Mesenchymal stem cell (in vitro differentiated cells and primary cell): ENCODE results near the gene RNF6.

Experiments
- DNase-seq: peaks from one replicate; pipeline ENCODE4 v3.0.0-alpha.2; 2013
- H2AFZ ChIP-seq: one replicate; pipeline ENCODE4 v1.6.1; 2013; ENCODE audit warnings: low read depth, mild to moderate bottlenecking, control low read depth, inconsistent platforms, low read length, moderate library complexity
- H2AK5ac ChIP-seq: 2 replicates; pipeline ENCODE4 v1.6.1; 2013; ENCODE audit warnings: low read length, moderate library complexity, mild to moderate bottlenecking, inconsistent platforms; ENCODE audit not compliant: severe bottlenecking
- H2BK120ac ChIP-seq: one replicate; pipeline ENCODE4 v1.6.1; 2013; ENCODE audit warnings: low read depth, mild to moderate bottlenecking, inconsistent platforms, low read length, moderate library complexity
- H2BK12ac ChIP-seq, 2 experiments: one replicate each; pipeline ENCODE4 v1.6.1; 2013; ENCODE audit warnings: inconsistent platforms in 2 of 2, low read length in 2 of 2, mild to moderate bottlenecking in 2 of 2, moderate library complexity in 2 of 2, control low read depth in 1 of 2
- H2BK15ac ChIP-seq: one replicate; pipeline ENCODE4 v1.6.1; 2013; ENCODE audit warnings: mild to moderate bottlenecking, low read depth, inconsistent platforms; ENCODE audit not compliant: poor library complexity, severe bottlenecking
- H2BK5ac ChIP-seq: 2 replicates; pipeline ENCODE4 v1.6.1; 2013; ENCODE audit warnings: low read depth, mild to moderate bottlenecking, low read length, control low read depth, inconsistent platforms; ENCODE audit not compliant: poor library complexity, severe bottlenecking
- H3K14ac ChIP-seq, 2 experiments: one replicate each; pipeline ENCODE4 v1.6.1; 2013; ENCODE audit warnings: inconsistent platforms in 2 of 2, low read length in 2 of 2, control low read depth in 1 of 2, mild to moderate bottlenecking in 1 of 2, moderate library complexity in 1 of 2
- H3K18ac ChIP-seq, 2 experiments: one replicate each; pipeline ENCODE4 v1.6.1; 2013; ENCODE audit warnings: inconsistent platforms in 2 of 2, low read length in 2 of 2, control low read depth in 1 of 2, low read depth in 1 of 2, mild to moderate bottlenecking in 1 of 2
- H3K23ac ChIP-seq, 2 experiments: one replicate each; pipeline ENCODE4 v1.6.1; 2013; ENCODE audit warnings: inconsistent platforms in 2 of 2, low read length in 2 of 2, mild to moderate bottlenecking in 2 of 2, moderate library complexity in 2 of 2, control low read depth in 1 of 2
- H3K27ac ChIP-seq: 2 replicates; pipeline ENCODE4 v1.5.1; 2013; ENCODE audit warnings: mild to moderate bottlenecking, moderate library complexity, low read length, control low read depth, inconsistent platforms; ENCODE audit not compliant: poor library complexity, severe bottlenecking
- H3K27me3 ChIP-seq, 2 experiments: 2 replicates each; pipeline versions ENCODE4 v1.6.1 to v1.7.0; 2013; ENCODE audit warnings: low read length in 2 of 2, mild to moderate bottlenecking in 2 of 2, moderate library complexity in 2 of 2, control low read depth in 1 of 2, inconsistent platforms in 1 of 2; ENCODE audit not compliant: control insufficient read depth in 1 of 2, insufficient read depth in 1 of 2
- H3K36me3 ChIP-seq, 2 experiments: 2 replicates each; pipeline versions ENCODE4 v1.6.1 to v1.7.0; 2013; ENCODE audit warnings: low read length in 2 of 2, control low read depth in 1 of 2, inconsistent platforms in 1 of 2, low read depth in 1 of 2, mild to moderate bottlenecking in 1 of 2; ENCODE audit not compliant: insufficient read depth in 2 of 2, control insufficient read depth in 1 of 2
- H3K4ac ChIP-seq, 2 experiments: one replicate each; pipeline ENCODE4 v1.6.1; 2013; ENCODE audit warnings: inconsistent platforms in 2 of 2, low read length in 2 of 2, mild to moderate bottlenecking in 2 of 2, moderate library complexity in 2 of 2, control low read depth in 1 of 2, low read depth in 1 of 2
- H3K4me1 ChIP-seq: 2 replicates; pipeline ENCODE4 v1.6.1; 2013; ENCODE audit warnings: low read depth, low read length, control low read depth; ENCODE audit not compliant: control insufficient read depth, insufficient read depth
- H3K4me2 ChIP-seq: 2 replicates; pipeline ENCODE4 v1.6.1; 2013; ENCODE audit warnings: low read length, mild to moderate bottlenecking, inconsistent platforms; ENCODE audit not compliant: poor library complexity, severe bottlenecking
- H3K4me3 ChIP-seq, 2 experiments: 2 replicates each; pipeline versions ENCODE4 v1.5.1 to v1.7.0; 2013; ENCODE audit warnings: low read length in 2 of 2, mild to moderate bottlenecking in 2 of 2, control low read depth in 1 of 2, low read depth in 1 of 2; ENCODE audit not compliant: insufficient read depth in 1 of 2
- H3K79me1 ChIP-seq: replicated peaks from 2 replicates; pipeline ENCODE4 v1.6.1; 2013; ENCODE audit warnings: mild to moderate bottlenecking, control low read depth, low read length, inconsistent platforms; ENCODE audit not compliant: poor library complexity, severe bottlenecking
- H3K9ac ChIP-seq: 2 replicates; pipeline ENCODE4 v1.7.0; 2013; ENCODE audit warnings: mild to moderate bottlenecking, low read length, moderate library complexity
- H3K9me3 ChIP-seq: 2 replicates; pipeline ENCODE4 v1.7.0; 2013; ENCODE audit warnings: mild to moderate bottlenecking, low read length; ENCODE audit not compliant: control insufficient read depth
- H4K8ac ChIP-seq: one replicate; pipeline ENCODE4 v1.6.1; 2013; ENCODE audit warnings: inconsistent platforms, mild to moderate bottlenecking, low read length, moderate library complexity
- H4K91ac ChIP-seq: one replicate; pipeline ENCODE4 v1.6.1; 2013; ENCODE audit warnings: mild to moderate bottlenecking, low read length, inconsistent platforms
- WGBS: methylation state at CpG from one replicate; pipeline ENCODE4 v1.1.7; 2013; ENCODE audit warnings: mixed read lengths; 5-methylcytosine and 5-hydroxymethylcytosine counted together

RNF6 gene

DNA sequence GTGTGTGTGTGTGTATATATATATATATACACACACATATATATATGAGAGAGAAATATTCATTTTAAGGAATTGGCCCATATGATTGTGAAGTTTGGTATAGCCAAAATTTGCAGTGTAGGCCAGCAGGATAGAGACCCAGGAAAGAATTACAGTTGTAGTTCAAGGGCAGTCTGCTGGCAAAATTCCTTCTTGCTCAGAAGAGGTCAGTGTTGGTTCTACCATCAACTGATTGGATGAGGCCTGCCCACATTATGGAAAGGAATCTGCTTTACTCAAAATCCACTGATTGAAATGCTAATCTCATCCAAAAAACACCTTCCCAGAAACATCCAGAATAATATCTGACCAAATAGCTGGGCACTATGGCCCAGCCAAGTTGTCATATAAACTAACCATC is 24.0 kb downstream of the RNF6 start:
- no peak overlapping the region for H2BK15ac ChIP-seq
- no peak overlapping the region for H3K9ac ChIP-seq
- no peak overlapping the region for H3K4ac ChIP-seq
- H3K4me1 ChIP-seq, result no peaks in the 10 kb centered on the region
- no peak overlapping the region for H2AK5ac ChIP-seq
- H4K91ac ChIP-seq, result no peak overlapping the region
- no peak overlapping the region for H3K18ac ChIP-seq
- no peaks in the 10 kb centered on the region for H3K36me3 ChIP-seq
- H3K9me3 ChIP-seq, result peaks cover 44% of the 10 kb centered on the region
- no peaks in the 10 kb centered on the region for H3K79me1 ChIP-seq
- no peak overlapping the region for H2BK12ac ChIP-seq
- H2BK5ac ChIP-seq, result no peak overlapping the region
- H3K23ac ChIP-seq, result no peak overlapping the region
- H2AFZ ChIP-seq, result no peak overlapping the region
- H3K27ac ChIP-seq, result no peak overlapping the region
- no peaks in the 10 kb centered on the region for H3K27me3 ChIP-seq
- H3K14ac ChIP-seq, result no peak overlapping the region
- H2BK120ac ChIP-seq, result no peak overlapping the region
- no peak overlapping the region for H4K8ac ChIP-seq
- no peak overlapping the region for H3K4me3 ChIP-seq
- no peak for DNase-seq
- no peak overlapping the region for H3K4me2 ChIP-seq

DNA sequence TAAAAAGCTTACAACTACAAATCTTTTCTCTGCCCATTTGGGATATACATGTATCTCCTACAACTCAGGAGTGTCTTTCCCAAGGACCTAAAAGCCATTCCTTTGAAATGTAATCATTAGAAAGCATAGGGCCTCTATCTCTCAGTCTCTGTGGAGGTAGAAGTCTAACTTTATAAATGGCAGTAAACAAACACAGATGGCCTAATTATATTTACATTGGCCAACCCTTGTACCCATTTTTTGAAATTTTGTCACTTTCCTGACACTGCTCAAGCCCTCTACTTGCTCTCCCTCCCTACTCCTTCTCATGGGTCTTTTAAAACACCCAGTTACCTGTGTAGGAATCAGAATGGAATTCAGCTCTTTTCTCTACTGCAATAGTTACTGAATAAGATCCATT is 24.8 kb downstream of the RNF6 start:
- Histone ChIP-seq H3K27ac (no peak overlapping the region), H3K36me3 (no peaks in the 10 kb centered on the region), H4K8ac (no peak overlapping the region), H2BK15ac (no peak overlapping the region), H3K4me3 (peak overlapping the region in 1 of 2 experiments; percentile 11), H3K18ac (no peak overlapping the region), H3K27me3 (no peaks in the 10 kb centered on the region), H3K79me1 (no peaks in the 10 kb centered on the region), H3K14ac (no peak overlapping the region), H3K23ac (no peak overlapping the region), H3K4me2 (no peak overlapping the region), H2BK12ac (no peak overlapping the region), H3K4me1 (no peaks in the 10 kb centered on the region), H3K9me3 (peaks cover 52% of the 10 kb centered on the region), H2BK5ac (no peak overlapping the region), H2BK120ac (no peak overlapping the region), H2AFZ (no peak overlapping the region), H3K9ac (no peak overlapping the region), H3K4ac (no peak overlapping the region), H4K91ac (no peak overlapping the region), H2AK5ac (no peak overlapping the region)
- DNase-seq, result no peak

DNA sequence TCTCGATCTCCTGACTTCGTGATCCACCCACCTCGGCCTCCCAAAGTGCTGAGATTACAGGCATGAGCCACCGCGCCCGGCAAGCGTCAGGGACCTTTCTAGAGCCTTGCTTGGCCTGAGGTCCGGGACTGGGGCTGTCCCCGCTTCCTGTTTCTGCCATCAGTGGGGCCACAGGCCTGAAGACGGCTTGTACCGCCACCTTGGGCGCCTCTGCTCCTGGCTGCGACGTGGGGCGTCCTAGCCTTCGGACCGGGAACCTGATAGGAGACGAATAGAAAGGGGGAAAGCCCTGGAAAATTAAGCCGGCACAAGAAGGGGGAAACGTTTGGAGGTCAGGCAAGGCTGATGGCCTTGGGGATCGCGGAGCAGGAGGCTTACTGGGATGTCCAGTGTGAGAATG is 35.1 kb downstream of the RNF6 start:
- Histone ChIP-seq H3K27me3 (no peaks in the 10 kb centered on the region), H4K8ac (peak overlapping the region; percentile 91), H3K4ac (no peak overlapping the region), H3K14ac (no peak overlapping the region), H3K27ac (no peak overlapping the region), H3K9ac (peak overlapping the region; percentile 93), H2BK5ac (no peak overlapping the region), H4K91ac (no peak overlapping the region), H2AFZ (no peak overlapping the region), H3K4me3 (peak overlapping the region in 1 of 2 experiments; percentile 89), H3K4me1 (peaks cover 6% of the 10 kb centered on the region), H2BK12ac (no peak overlapping the region), H3K18ac (peak overlapping the region in 1 of 2 experiments; percentile 48), H2BK15ac (no peak overlapping the region), H3K4me2 (peak overlapping the region; percentile 25), H3K9me3 (peaks cover 2% of the 10 kb centered on the region), H3K36me3 (peaks cover 0 to 2% of the 10 kb centered on the region in 2 experiments), H2AK5ac (no peak overlapping the region), H3K23ac (no peak overlapping the region), H3K79me1 (peaks cover 1% of the 10 kb centered on the region), H2BK120ac (no peak overlapping the region)
- DNase-seq, result no peak
- WGBS, result 57% methylated on average over 22 of the region's 22 CpGs

DNA sequence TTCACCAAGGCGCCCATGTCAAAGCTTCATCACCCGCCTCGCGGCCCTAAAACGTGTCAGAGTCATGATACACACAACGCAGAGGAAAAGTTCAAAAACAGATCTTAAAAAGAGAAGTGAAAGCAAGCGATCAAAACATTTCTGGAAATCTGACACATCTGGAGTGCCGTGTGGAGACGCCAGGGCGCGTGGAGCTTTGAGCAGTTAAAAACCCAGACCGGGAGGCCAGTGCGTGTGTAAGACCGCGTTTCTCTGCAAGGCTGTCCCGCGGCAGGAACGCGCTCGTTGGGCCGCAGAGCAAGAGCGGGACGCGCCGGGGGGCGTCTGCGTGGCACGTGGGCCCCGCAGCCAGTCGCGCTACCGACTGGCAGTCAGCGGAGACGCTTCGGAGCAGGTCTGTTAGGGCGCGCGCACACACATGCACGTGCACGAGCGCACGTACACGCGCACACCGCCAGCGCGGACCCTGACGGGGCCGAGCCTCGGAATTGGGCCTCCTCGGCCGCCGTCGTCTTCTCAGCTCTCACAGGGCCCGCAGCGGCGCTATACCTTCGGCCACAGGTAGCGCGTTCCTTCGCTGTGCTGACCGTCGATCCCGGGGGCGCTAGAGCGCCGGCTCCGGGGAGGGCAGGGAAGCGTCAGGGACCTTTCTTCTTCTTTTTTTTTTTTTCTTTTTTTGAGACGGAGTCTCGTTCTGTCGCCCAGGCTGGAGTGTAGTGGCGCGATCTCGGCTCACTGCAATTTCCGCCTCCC is 35.8 kb downstream of the RNF6 start:
- no peak overlapping the region for H2BK120ac ChIP-seq
- H2BK15ac ChIP-seq, result no peak overlapping the region
- peak overlapping the region; percentile 86 for H4K8ac ChIP-seq
- H2AK5ac ChIP-seq, result no peak overlapping the region
- peak overlapping the region; percentile 37 to 93 for H3K18ac ChIP-seq
- H2AFZ ChIP-seq, result peak overlapping the region; percentile 90
- H3K4ac ChIP-seq, result peak overlapping the region in 1 of 2 experiments; percentile 85
- no peak overlapping the region for H3K23ac ChIP-seq
- peak overlapping the region; percentile 88 for H4K91ac ChIP-seq
- H3K4me2 ChIP-seq, result peak overlapping the region; percentile 87
- H3K14ac ChIP-seq, result no peak overlapping the region
- no peak overlapping the region for H3K27ac ChIP-seq
- no peak overlapping the region for H2BK5ac ChIP-seq
- DNase-seq, result peak; percentile 86
- no peaks in the 10 kb centered on the region for H3K27me3 ChIP-seq
- H2BK12ac ChIP-seq, result peak overlapping the region; percentile 45 to 73
- 13% methylated on average over 65 of the region's 76 CpGs for WGBS
- H3K36me3 ChIP-seq, result peaks cover 0 to 2% of the 10 kb centered on the region in 2 experiments
- no peaks in the 10 kb centered on the region for H3K9me3 ChIP-seq
- peak overlapping the region; percentile 93 for H3K9ac ChIP-seq
- peaks cover 1% of the 10 kb centered on the region for H3K79me1 ChIP-seq
- peak overlapping the region; percentile 64 to 89 for H3K4me3 ChIP-seq
- H3K4me1 ChIP-seq, result peaks cover 6% of the 10 kb centered on the region
